Pancreas (tissue), 8 donors: ENCODE data around the gene DEFB127. TPM values are rescaled to one million over a fixed set of nuclear protein-coding genes. Genes with fewer than 3 reads are reported as not detected.

Experiments used
- polyA plus RNA-seq, 2 donors: library from polyadenylated mRNA; stranded (reverse); fragments of 200-250 nt; gene quantifications; one replicate each; pipeline ENCODE4 v1.2.3, GENCODE V29; 2013
- total RNA-seq, 6 donors: library from RNA; stranded (reverse); fragmentation: NEBNext Ultra II Directional in 4 of 6; extraction: Animal tissue kit (Norgen Biotek cat#: 25700) in 4 of 6; gene quantifications; one replicate each; pipeline versions ENCODE4 v1.2.1 to v1.2.4, GENCODE V29; 2021 to 2023
- donor health status: healthy with polysubstance abuse.
- donor health status: DM: no; HTN: no; CAD: no; lungs with moderate emphysema.
- donor health status: DM: no; HTN: no; CAD: no.
- donor health status: Bipolar disorder and iron deficiency.
- donor health status: DM: yes; HTN: yes; CAD: no.
- donor health status: DM: no; HTN: no; CAD: no.
- donor health status: DM: no; HTN: no; CAD: no.
- donor health status: DM: yes; HTN: yes; CAD: no.

The DEFB127 gene
- total and polyA plus RNA-seq, 8 donors: not detected

Other genes with a start within 250 kb of the DEFB127 start
- not detected for gene DEFB125, start 69.8 kb upstream of the DEFB127 start, total RNA-seq
- not detected for gene DEFB125, start 69.8 kb upstream of the DEFB127 start, polyA plus RNA-seq
- gene DEFB126, start 14.9 kb upstream of the DEFB127 start, total RNA-seq: not detected
- gene DEFB126, start 14.9 kb upstream of the DEFB127 start, polyA plus RNA-seq: not detected
- not detected for gene DEFB128, start 32.3 kb downstream of the DEFB127 start, total RNA-seq
- gene DEFB128, start 32.3 kb downstream of the DEFB127 start, polyA plus RNA-seq: not detected
- not detected for gene DEFB129, start 69.8 kb downstream of the DEFB127 start, total RNA-seq
- not detected for gene DEFB129, start 69.8 kb downstream of the DEFB127 start, polyA plus RNA-seq
- not detected for gene DEFB132, start 100.3 kb downstream of the DEFB127 start, total RNA-seq
- under 1 TPM in 1 of 2 donors, not detected in 1; 0.02 TPM for gene DEFB132, start 100.3 kb downstream of the DEFB127 start, polyA plus RNA-seq
- 1 to 10 TPM; 2.5 to 6.3 (median 2.9) TPM for gene C20orf96, start 133.3 kb downstream of the DEFB127 start, total RNA-seq
- 1 to 10 TPM; 5.8 to 6.8 TPM for gene C20orf96, start 133.3 kb downstream of the DEFB127 start, polyA plus RNA-seq
- 1 to 10 TPM; 4.2 to 8.1 (median 6.2) TPM for gene ZCCHC3, start 140.1 kb downstream of the DEFB127 start, total RNA-seq
- 10 to 100 TPM in 1 of 2 donors, 1 to 10 TPM in 1; 5.2 to 10.7 TPM for gene ZCCHC3, start 140.1 kb downstream of the DEFB127 start, polyA plus RNA-seq
- gene SOX12, start 168.1 kb downstream of the DEFB127 start, total RNA-seq: 1 to 10 TPM; 4.3 to 8.8 (median 6.5) TPM
- 1 to 10 TPM; 2.9 to 4.8 TPM for gene SOX12, start 168.1 kb downstream of the DEFB127 start, polyA plus RNA-seq
- 10 to 100 TPM; 10.7 to 23.0 (median 15.3) TPM for gene NRSN2, start 189.7 kb downstream of the DEFB127 start, total RNA-seq
- 10 to 100 TPM; 25.5 to 41.3 TPM for gene NRSN2, start 189.7 kb downstream of the DEFB127 start, polyA plus RNA-seq
- 10 to 100 TPM in 1 of 6 donors, 1 to 10 TPM in 5; 4.4 to 97.7 (median 6.6) TPM for gene TRIB3, start 223.3 kb downstream of the DEFB127 start, total RNA-seq
- 10 to 100 TPM in 1 of 2 donors, 1 to 10 TPM in 1; 6.5 to 12.8 TPM for gene TRIB3, start 223.3 kb downstream of the DEFB127 start, polyA plus RNA-seq